ENCODE measurements around the gene KIF26A.

KIF26A gene

GRCh38 chr14:104101651-104102281 is 36.6 kb upstream of the KIF26A start:
- DNase-seq (ENCODE audit: low spot score) = no peak

GRCh38 chr14:104102282-104102914 is 36.0 kb upstream of the KIF26A start:
- no peak for DNase-seq (ENCODE audit: low spot score)

DNA sequence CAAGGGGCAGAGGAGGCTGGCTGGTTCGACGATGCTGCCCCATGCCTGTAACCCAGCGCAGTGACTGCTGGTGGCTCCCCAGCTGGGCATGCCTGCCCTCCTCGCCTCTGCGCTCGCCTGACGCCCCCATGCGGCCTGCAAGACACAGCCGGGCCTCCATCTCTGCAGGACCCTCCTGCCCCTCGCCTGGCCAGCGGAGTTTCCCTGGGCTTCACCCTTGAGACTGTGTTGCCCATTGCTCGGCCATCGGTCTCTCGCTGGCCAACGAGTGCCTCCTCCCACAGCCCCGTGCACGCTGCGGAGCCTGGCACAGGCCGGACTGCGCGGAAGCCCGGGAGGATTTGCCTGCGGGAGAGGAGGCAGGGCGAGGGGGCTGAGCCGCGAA is 35.3 kb upstream of the KIF26A start:
- DNase-seq (ENCODE audit: low spot score) = no peak

DNA sequence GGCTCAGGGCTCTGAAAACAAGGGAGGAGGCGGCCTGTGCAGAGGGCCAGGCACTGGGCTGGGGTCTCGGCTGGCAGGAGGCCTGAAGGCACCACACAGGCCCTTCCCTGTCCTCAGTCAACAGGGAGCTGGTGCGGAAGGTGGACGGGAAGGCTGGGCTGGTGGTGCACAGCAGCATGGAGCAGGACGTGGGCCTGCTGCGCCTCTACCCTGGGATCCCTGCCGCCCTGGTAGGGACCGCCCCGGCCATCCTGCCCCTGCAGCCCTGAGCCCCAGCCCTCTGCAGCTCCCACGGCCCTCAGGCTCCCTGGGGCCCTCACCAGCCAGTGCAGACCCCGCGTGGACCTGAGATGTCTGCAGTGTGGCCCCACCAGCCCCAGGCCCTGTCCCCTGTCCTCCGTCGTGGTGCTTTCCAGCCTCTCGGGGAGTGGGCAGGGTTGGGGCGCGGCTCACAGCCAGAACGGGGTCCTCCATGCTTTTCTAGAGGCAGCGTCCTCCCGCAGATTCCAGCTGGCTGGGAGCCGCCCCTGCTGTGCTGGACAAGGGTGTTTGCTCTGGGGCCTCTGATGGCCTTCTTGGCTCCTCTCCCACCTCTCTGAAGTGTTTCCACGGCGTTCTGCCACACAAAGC is 34.8 kb upstream of the KIF26A start:
- DNase-seq (ENCODE audit: low spot score) = no peak

DNA sequence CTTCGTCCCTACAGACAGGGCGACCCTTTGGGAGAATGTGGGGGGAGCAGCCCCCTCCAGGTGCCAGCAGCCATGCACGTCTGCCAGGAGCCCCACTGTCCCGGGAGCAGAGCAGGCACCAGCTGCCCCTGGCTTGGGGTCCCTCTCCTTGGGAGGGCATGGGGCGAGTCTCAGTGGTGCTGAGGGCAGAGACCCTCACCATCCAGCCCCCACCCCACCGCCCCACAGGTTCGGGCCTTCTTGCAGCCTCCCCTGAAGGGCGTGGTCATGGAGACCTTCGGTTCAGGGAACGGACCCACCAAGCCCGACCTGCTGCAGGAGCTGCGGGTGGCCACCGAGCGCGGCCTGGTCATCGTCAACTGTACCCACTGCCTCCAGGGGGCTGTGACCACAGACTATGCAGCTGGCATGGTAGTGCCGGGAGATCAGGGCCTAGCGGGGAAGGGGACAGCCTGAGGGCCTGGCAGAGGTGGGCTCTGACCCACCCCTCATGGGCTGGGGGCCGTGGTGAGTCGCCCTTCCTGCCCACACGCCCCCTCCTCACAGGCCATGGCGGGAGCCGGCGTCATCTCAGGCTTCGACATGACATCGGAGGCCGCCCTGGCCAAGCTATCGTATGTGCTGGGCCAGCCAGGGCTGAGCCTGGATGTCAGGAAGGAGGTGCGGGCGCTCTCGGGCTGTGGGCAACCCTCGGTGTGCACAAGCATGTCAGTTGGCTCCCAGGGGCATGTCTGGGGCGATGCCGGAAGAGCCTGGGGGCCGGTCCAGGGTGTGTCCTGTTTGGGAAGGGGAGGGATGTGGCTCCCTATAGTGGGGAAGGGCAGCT is 34.1 kb upstream of the KIF26A start:
- DNase-seq (ENCODE audit: low spot score) = no peak

DNA sequence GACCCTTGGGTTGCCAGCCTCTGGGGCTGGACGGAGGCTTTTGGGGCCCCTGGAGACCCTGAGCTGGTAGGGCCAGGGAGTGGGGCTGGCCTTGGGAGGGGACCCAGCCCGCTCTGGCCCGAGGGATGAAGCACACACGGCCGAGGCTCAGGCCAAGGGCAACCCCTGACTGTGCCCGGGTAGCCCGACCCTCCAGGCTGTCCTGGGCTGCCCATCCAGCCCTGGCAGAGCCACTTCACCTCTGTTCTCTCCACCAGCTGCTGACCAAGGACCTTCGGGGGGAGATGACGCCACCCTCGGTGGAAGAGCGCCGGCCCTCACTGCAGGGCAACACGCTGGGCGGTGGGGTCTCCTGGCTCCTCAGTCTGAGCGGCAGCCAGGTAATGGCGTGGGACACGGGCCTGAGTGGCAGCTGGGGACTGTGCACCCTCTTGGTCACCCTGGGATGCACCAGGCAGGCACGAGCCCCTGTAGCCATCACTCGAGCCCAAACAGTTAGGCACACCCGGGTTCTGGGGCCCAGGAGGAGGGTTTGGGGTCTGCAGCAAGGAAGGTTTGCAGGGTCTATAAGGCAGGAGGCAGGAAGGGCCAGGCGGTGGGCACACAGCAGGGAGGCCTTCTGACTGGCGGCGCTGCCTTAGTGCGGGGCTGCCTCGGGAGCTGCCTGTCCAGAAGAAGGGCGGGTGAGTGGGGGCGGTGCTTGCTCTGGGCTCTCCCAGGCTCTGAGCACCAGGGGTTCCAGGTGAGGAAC is 33.1 kb upstream of the KIF26A start:
- DNase-seq (ENCODE audit: low spot score) = no peak

GRCh38 chr14:104105822-104106470 is 32.4 kb upstream of the KIF26A start:
- no peak for DNase-seq (ENCODE audit: low spot score)

DNA sequence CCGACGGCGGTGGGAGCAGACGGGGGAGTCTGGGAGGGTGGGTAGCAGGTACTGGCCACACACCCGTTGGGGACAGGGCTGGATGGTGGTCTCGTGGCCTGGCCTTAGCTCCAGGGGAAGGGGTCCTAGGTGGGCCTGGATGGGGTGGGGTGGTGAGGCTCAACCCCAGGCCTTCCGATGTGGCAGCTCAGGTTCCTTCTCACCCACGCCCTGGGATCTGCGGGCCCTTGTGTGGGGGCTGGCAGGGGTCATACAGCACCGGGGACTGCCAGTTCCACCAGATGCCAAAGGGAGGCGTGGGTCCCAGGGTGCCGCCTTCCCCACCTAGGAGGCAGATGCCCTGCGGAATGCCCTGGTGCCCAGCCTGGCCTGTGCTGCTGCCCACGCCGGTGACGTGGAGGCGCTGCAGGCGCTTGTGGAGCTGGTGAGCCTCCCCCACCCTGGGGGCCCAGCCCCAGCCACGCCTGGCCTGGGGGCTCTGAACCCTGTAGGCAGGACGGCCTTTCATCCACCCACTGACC is 31.9 kb upstream of the KIF26A start:
- DNase-seq (ENCODE audit: low spot score) = no peak

DNA sequence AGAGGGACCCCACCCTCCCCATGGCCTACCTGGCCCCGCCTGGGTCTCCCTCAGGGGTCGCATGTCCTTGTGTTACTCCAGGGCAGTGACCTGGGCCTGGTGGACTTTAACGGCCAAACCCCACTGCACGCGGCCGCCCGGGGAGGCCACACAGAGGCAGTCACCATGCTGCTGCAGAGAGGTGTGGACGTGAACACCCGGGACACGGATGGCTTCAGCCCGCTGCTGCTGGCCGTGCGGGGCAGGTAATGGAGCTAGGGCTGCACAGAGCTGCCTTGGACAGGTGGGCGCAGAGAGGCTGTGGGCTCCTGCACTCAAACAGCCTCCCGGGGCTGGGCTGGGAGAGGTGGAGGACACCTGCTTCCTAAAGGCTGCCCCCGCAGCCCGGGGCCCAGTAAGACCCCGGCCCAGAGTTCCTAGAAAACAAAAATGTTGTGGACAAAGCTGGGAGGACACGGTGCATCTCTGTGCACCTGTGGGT is 31.2 kb upstream of the KIF26A start:
- no peak for DNase-seq (ENCODE audit: low spot score)

DNA sequence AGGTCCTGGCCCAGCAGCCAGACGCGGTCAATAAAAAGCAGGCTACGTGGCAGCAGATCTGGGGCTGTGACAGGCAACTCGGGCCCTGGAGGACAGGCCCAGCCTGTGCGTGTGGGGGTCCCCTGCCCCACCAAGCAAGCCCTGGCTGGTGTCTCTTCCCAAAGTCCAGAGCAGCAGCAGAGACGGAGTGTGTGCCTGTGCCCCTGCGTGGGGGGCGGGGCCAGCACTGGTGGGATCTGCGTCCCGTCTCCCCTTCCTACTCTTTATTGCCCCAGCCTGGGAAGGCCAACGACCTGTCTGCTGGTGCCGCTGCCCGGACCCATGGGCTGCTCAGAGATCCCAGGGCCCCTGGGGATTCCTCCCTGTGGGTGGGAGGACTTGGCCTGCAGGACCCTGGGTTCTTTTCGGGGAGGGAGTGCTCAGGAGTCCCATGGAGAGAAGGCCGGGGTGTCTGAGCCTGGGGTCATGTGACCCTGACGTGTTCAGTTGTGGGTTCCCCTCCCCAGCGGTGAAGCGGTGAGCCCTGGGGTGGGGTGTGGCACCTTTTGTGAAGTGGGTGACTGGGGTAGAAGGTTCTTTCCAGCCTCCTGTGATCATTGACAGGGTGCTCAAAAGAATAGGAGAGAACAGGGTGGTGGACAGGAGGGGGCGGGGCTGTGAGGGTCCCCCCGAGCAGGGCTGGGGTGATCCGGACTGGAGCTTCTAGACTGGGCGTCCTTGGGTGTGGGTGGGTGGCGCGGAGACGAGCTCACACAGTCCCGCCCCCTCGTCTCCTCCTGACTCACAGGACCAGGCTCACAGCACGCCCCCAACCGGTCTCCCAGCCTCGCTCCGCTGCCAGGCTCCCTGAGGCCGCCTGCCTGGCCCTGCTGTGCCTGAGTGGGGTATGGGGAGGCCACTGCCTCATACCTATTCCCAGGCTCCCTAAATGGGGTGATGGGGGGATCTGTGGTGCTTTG is 30.5 kb upstream of the KIF26A start:
- no peak for DNase-seq (ENCODE audit: low spot score)

DNA sequence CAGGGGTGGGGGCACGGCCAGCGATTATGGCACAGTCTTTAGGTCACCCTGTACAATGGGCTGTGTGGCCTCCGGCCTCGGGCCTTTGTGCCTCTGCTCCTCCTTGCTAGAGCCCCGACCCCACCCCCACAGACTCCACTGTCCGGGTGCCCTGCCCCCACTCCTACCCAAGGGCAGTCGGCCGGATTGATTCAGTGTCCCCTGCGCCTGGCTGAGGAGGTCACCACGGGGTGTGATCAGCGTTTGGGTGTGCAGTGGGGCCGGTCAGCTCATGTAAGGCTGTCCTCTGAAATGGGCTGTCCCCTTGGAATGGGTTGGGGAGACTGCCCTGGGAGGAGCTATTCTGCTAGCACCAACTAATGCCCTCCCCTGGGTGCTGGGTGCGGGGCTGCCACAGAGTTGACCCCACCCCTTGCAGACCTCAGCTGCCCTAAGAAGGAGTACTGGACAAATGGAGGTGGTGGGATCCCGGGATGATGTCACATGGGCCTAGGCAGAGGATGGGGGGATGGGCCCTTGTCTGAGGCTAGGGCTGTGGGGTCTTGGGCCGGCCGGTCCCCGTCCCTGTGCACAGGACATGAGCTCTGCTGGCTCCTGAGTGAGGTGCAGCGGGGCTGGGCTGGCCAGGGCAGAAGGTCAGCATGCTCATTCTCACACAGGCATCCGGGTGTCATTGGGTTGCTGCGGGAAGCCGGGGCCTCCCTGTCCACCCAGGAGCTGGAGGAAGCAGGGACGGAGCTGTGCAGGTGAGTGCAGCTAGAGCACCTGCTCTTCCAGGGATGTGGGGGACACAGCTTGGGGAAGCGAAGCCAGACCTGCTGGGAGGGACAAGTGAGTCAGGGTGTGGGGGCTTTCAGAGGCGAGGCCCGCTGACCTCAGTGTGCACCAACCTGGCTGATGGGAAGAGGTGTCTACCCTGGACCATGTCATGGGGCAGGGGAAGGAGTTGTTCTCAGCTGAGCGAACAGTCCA is 29.5 kb upstream of the KIF26A start:
- DNase-seq (ENCODE audit: low spot score) = no peak

GRCh38 chr14:104109731-104110361 is 28.5 kb upstream of the KIF26A start:
- no peak for DNase-seq (ENCODE audit: low spot score)

DNA sequence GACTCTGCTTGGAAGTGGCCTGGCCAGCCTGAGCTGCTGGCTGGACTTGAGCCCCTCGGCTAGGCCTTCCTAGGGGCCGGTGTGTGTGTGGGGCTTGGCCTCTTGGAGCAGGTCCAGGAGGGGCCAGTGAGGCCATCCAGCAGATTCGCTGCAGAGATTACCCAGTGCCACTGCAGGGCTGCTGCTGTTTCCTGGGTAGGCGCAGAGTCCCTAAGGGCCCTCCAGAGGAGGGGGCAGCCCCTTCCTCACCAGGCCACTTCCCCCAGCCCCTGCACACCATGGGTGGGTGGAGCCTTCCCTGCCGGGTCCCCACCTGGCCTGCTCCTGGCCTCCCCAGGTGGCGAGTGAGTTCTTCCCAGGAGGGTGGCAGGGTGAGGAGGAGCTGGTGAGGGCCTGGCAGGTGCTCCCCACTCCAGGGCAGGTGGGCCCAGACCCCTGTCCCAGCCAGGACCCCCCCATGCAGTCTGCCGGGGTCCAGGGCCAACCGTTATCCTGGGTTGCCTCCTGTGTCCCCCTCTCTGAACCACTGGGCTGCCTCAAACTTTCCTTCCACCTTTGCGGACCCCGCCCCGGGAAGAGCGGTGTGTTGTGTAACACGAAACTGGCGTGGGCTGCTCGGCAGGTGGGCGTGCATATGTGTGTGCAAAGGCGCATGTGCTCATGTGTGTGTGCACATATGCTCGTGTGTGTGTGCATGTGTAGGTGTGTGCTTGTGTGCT is 27.7 kb upstream of the KIF26A start:
- DNase-seq (ENCODE audit: low spot score) = no peak

GRCh38 chr14:104111301-104112112 is 26.9 kb upstream of the KIF26A start:
- no peak for DNase-seq (ENCODE audit: low spot score)

DNA sequence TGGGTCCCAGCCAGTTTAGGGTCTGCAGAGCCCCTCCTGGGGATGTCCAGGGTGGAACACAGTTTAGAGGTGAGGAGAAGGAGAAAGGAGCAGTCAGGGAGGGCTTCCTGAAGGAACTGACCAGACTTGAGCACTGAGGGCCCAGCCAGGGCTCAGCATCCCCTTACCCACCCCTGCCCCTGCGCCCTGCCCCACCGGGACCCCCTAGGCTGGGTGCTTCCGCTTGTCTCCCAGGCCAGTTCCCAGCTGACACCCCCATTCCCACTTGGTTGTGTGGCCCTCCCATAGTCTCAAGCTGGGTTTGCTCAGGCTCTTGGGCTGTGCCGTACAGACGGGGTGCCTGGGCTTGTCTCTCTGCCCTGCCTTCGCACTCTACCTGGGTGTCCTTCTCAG is 26.3 kb upstream of the KIF26A start:
- DNase-seq (ENCODE audit: low spot score) = no peak

Data from Ammon's horn (tissue), 1 donor.